SKM-1 (cell line): ENCODE results near the gene MEI4.
A peak's percentile ranks its signal among the peaks of the same experiment; 100 is the strongest.
"Not testable (repeated sequence)": the region's sequence is repeated elsewhere in the genome, so short reads cannot be mapped to it uniquely, and the experiment has no call there.

Source experiments
- DNase-seq: peaks from one replicate; lab custom pipeline; 2025; ENCODE audit not compliant: unreplicated experiment; lab: John Stamatoyannopoulos, UW

Gene MEI4, protein sequence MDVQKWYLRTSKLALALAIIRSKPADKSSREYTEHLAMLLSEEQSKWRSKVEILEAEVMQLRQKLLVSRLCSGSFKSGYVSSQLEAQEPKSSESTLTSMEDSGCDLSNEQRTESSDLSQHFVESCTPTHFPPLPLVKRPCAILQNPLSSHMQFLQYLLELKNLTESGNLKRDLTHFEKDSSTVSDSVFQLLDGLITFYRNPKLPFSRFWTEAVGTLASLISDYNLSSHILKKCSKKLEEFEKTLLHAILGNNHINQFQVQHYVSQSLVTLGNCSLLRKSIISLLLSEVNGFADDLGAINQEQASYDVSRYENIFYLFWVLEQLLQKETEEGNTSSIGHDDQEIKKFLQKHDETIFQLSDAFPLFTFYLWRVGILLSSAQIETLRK

DNA sequence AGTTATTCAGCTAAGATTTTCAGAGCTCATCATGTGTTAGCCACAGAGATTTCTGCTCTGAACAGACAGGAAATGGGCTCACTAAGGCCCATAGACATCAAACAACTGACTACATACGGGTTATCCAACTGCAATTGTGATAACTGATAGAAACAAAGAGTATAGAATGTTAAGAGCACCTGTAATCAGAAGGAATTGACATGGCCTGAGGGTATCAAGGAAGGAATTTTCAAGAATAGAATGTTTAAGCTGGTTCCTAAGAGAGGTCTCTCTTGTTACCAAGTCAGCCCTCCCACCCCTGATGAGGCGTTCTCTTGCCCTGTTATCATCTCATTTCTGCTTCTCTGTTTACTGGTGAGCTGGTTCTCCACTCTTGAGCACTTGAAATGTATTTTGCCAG, at the start of gene MEI4:
Gene MEI4 (plus strand): TSS at position 301 of the 400 bp plus-strand sequence. CDS start 37,633 bp downstream, outside the sequence.
- no peak for DNase-seq

DNA sequence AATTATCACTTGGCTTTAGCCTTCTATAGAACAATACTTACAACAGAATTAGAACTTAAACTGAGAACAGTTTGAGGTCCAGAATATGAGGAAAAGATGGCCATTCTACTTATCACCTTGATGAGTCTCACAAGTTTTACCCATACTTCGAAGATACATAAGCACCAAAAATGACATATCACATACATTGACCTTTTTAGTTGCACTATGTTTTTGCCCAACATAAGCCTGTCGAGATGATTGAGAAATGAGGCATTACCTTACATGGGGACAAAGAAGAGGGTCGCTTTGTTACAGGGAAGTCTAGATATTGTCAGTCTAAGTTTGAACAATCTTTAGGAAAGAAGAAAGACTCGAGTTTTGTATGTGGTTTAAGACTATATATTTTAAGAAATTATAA, 48.4 kb upstream of the MEI4 start:
- no peak for DNase-seq

DNA sequence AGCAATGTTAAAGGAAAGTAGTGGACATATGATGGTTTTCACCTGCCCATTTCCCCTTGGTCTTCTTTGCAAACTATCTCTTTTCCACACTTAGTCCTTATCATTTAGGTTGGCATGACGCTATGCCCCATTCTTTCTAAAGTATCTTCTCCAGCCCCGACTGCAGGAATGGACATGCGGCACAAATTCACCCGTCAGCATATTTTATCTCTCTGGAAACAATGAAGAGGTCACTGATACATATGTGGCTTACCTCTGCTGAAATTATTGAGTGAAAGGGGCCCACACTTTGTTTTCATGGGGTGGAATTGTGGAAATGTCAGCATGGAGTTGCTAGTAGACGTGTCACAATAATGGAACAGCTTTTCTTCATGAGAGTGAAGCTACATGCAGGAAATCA, 45.8 kb upstream of the MEI4 start:
- DNase-seq, result no peak

DNA sequence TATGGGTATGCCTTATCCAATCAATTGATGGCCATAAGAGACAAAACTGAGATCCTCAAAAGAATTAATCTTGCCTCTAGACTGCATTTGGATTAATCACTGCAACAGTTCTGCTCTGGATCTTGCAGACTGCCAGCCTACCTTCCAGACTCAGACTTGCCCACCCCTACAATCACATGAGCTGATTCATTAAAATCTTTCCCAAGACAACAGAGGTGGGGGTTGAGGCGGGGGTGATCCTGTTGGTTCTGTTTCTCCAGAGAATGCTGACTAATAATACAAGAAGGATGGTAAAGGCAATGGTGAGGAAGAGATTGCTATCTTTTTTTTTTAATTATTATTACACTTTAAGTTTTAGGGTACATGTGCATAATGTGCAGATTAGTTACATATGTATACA, 43.7 kb upstream of the MEI4 start:
- no peak for DNase-seq

DNA sequence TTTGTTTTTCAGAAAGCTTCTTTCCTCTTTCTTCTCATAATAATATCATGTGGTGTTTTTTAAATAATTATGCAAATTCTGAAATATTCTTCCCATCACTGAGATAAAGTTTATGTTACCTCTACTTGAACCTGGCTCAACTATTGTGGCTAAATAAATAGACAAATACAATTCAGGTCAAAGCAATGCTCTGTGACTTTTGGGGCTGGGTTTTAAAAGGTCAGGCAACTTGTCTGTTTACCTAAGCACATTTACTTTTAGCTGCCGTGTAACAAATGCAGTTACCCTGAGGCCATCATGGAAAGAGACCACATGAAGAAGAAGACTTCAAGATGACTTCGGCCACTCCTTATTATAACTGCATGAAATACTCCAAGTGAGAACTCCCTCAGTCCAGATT, 33.7 kb upstream of the MEI4 start:
- DNase-seq, result no peak

DNA sequence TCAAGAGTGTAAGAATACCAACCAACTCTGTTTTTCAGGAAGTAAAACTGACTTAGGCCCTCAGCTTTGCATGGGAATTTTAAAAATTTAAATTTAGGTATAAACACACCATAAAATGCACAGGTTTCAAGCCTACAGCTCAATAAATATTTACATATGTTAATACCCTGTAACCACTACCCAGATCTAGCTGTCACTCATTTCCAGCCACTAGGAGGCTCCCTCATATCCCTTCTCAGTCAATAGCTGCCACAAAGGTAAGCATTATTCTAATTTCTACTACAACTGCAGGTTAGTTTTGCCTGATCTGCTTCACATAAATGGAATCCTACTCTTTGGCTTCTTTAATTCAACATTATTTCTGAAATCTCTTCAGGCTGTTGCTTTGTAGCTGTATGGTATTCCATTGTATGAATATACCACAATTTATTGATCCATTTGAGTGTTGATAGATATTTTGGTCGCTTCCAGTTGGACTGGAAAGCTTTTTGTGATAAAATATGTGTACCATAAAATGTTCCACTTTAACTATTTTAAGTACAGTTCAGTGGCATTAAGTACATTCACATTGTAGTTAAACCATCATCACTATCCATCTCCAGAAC, 32.5 kb upstream of the MEI4 start:
- DNase-seq, result peak; percentile 6

DNA sequence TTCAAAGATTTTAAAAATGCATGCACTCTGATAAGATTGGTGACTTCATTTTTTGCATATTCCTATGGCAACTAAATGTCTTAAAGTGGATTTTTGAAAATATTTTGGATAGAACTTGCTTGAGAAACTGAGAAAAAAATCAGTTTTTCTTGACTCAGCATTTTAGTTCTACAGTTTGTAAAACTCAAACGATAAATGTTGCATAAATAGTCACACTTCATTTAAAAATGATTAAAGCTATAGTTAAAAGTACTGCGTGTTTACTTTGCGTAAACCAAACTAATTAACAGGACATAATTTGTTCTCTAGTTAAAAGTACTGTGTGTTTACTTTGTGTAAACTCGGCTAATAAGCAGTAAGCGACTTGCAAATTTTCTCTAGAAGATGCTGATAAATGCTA, 28.3 kb upstream of the MEI4 start:
- no peak for DNase-seq

DNA sequence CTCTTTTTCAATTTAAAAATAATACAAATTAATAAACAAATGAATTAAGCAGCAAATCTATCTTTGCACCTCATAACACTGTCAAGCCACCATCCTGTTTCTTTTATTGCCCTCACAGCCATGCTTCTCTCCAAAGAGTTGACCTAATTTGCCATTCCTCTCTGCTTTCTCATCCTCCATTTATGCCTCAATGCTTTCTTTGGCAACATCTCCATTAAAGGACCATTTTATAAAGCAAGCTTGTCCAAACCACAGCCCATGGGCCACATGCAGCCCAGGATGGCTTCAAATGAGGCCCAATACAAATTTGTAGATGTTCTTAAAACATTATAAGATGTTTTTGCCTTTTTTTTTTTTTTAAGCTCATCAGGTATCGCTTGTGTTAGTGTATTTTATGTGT, 26.4 kb upstream of the MEI4 start:
- no peak for DNase-seq

DNA sequence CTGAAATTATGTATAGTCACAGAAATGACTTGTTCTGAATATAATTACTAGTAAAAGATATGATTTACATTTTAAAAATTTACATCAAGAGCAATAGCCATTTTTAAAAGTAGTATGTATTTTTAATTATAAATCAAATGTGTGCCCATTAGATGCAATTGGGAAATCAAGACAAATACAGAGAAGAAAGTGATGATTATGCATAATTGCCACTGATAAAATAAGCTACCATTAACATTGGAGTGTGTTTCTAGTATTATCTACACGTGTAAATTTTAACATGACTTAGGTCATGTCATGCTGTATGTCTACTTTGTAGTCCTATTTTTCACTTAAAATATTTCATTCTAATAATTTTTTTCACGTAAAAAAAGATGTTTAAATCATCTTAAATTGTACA, 22.8 kb upstream of the MEI4 start:
- DNase-seq, result no peak

DNA sequence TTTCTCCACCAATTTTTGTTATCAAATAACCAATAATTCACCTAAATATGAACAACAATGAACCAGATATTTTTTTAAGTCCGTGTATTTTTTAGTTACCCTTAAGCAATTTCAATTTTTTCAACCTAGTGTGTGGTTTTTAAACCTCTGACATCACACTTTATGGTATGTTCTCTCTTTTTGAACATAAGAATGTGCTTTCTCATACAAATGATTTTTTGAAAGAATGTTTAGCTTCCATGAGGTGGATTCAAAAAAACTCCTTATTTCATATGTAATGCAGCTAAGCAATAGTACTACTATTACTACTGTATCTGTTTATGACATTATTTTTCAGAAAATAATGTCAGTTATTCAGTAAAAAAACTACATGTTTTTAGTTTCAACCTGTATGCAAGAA, 19.4 kb upstream of the MEI4 start:
- no peak for DNase-seq

DNA sequence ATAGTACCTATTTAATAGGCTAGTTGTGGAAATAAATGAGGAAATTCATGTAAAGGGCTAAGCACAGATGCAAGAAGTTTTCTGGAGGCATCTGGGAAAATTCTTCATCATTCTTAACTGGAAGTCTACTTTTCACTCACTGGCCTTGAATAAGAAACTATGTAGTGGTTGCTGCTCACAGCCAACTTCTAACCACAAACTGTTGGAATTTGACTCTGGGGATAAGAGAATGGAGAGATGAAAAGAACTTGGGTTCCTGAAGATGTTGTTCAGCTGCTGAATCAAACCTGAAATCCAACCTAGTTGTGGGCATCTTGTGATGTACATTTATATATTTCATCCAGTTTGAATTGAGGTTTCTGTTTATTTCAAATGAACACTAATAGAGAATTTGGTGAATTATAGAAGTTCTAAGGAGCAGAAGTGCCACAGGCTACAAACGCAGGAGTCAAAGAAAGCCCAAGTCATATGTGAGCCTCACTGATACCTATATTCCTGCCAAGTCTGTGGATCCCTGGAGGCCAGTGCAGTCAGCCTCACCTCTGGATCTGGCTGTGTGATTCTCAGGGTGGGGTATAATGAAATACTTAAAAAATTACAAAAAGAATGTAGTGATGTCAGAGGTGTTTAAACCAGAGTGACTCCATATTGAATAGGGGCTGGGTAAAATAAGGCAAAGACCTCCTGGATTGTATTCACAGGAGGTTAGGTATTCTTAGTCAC, 18.7 kb upstream of the MEI4 start:
- DNase-seq, result no peak

DNA sequence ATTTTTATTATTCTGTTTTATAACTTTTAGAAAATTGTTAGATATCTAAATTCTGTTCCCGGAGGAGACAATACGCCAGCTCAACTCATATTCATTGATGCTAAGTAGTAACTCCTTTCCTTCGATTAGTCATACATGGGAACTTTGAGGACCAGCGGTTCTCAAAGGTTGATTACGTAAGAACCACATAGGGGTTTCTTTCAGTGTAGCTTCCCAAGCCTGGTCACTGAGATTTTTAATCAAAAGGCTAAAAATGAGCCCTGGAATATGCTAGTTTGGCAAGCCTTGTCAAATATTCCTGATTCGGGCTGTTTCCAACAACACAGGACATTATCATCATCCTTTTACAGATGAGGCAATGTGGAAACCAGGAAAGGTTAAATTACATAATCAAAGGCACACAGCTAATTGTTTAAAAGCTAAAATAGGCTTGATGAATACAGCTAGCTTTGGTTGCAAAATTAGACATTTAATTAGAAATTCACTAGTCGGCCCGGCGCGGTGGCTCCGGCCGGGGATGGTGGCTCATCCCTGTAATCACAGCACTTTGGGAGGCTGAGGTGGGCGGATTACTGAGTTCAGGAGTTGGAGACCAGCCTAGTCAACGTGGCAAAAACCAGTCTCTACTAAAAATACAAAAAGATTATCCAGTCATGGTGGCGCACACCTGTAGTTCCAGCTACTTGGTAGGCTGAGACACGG, 14.6 kb upstream of the MEI4 start:
- no peak for DNase-seq

DNA sequence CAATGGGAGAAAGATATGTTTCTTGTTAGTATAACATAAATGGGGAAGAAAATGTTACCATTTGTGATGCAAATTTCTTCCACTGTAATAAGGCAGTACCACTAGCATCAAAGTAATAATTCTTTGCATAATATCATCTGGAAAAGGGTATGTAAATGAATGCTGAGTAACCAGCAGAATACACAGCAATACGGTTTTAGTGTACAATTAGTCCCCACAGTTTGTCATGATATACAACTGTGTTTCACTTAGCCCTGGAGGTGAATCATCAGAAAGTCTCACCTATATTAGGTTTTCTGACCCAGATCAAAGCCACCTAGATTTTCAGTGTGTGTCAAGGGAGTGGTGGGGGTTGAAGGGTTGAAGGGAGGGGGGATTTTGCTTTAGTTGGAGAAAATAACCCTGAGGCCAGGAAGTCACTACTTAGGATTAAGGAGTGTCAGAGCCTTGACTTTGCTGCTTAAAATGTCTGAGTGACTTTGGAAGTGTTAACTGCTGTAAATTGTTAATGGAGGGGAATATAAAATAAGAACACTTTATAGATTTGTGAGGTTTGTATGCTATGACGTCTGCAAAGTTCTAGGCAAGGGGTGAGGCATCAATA, 8.6 kb upstream of the MEI4 start:
- no peak for DNase-seq

DNA sequence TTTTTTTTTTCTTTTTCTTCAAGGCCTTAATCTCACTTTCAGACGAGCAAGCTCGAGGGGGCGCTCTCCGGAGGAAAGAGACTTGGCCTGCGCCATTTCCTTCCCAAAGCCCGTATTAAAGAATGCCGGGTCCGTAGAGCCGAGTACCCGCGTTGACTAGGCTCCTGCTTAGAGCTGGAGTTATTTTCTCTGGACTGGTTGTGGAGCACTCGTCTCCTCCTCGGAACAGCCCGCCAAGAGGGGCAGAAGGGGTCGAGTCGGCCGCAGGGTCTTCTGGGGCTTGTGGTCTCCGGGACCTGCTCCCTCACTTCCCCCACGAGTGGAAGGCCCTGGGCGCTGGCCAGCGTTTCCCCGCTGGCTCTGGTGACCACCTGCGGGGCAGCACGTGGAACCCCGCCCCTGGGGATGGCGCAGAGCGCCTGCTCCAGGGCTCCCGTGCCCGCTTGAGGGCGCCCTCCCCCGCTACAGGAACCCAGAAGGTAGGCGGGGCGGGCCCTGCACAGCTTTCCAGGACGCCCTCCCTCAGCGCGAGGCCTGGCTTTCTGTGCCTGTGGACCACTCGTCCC, 2.7 kb upstream of the MEI4 start:
- no peak for DNase-seq

DNA sequence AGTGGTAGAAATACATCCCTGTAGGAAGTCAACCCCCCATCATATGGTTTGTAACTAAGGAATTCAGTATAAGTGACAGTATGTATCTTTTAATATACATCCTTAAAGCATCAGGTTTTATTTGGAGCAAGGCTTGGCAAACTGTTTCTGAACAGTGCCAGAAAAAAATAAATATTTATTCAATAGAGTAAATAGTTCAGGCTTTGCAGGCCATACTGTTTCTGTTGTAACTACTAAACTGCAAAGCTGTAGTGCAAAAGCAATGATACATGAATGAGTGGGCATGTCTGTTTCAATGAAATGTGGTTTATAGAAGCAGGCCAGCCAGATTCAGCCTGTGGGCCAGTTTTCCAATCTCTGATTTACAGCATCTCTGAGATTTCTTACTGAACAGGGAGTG, 977 bp downstream of the MEI4 start:
- no peak for DNase-seq

DNA sequence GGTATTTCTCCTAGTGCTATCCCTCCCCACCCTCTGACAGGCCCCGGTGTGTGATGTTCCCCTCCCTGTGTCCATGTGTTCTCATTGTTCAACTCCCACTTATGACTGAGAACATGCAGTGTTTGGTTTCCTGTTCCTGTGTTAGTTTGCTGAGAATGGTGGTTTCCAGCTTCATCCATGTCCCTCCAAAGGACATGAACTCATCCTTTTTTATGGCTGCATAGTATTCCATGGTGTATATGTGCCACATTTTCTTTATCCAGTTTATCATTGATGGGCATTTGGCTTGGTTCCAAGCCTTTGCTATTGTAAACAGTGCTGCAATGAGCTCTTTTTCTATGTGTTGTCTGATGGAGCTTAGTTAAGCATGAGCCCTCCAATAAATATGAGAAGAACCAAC, 2.2 kb downstream of the MEI4 start:
- not testable (repeated sequence) for DNase-seq

DNA sequence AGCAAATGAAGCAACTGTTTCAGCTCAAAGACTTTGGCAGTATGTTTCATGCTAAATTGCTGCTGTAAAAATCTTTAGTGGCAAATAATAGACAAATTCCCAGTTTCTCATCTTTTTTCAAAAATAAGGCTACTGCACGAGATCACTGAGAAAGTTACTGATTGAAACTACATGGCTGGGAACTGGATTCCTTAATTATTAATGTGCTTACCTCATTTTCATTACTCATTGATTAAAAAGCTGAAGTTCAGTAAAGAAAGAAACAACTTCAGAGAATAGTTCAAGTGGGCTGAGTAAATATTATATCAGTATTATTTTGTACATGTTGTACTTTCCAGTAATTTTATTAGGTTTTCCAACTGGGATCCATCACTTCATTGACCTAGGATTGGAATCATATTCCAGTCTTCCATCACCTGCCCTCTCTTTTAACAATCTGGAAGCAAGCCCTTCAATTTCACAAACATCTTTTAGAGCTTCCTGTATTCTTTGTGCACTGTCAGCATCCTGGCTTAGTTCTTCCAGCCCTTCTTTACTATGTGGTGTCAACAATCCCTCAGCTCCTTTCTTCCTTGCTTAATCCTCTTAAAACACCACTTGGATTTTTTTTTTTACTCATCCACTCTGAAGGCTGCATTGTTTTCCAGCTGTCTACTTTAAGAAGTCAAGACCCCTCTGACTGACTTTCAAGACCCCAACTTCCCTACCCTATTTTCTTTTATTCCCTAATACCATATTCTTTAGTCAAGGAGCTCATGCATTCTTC, 4.3 kb downstream of the MEI4 start:
- no peak for DNase-seq

DNA sequence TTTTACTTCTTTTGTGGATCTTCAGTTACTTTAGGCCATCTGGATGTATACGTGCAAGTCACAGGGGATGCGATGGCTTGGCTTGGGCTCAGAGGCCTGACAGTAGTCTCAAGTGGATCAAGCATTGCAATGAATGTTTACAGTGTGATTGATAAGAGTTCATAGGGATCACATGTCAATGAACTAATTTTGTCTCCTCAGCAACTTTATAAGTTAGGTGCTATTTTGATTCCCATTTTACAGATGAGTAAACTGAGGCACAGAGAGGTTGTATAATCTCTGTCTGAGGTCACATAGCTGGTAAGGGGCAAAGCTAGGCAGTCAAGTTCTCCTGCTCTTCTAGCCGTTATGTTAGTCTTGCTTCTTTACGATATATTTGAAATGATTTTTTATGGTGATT, 13.5 kb downstream of the MEI4 start:
- no peak for DNase-seq

DNA sequence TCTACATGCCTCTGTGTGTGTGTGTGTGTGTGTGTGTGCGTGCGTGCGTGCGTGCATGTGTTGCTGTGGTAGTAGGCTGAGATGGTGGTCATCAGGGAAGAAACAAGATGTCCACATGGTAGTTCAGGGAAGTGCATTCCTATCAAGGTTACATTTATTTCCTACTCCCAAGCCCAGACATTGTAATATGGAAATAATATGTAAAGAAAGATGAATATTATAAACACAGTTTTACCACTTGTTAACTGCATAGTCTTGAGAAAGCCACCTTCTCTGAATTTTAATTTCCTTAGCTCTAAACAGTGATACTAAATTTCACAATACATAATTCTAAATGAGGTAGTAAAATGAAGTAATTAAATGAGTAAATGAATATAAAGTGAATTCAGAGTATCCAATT, 14.0 kb downstream of the MEI4 start:
- no peak for DNase-seq

DNA sequence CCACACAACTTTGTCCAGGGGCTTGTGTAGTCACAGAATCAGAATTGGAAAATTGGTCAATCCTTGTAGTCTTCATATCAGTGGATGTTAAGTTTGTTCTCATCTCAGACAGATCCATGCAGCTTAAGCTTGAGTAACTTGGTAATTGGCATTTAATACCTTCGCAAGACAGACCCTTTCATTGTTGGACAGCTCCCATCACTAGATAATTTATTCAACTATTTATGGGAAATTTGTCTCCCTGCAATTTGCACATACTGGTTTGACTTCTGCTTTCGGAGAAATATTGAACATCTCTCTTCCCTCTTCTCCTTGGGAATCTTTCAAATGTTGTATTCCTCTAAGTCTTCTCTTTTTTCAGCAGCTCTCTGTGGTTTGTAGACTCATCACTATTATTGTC, 17.1 kb downstream of the MEI4 start:
- DNase-seq, result no peak
